ENCODE results near the gene UQCRQ.

Gene UQCRQ

DNA sequence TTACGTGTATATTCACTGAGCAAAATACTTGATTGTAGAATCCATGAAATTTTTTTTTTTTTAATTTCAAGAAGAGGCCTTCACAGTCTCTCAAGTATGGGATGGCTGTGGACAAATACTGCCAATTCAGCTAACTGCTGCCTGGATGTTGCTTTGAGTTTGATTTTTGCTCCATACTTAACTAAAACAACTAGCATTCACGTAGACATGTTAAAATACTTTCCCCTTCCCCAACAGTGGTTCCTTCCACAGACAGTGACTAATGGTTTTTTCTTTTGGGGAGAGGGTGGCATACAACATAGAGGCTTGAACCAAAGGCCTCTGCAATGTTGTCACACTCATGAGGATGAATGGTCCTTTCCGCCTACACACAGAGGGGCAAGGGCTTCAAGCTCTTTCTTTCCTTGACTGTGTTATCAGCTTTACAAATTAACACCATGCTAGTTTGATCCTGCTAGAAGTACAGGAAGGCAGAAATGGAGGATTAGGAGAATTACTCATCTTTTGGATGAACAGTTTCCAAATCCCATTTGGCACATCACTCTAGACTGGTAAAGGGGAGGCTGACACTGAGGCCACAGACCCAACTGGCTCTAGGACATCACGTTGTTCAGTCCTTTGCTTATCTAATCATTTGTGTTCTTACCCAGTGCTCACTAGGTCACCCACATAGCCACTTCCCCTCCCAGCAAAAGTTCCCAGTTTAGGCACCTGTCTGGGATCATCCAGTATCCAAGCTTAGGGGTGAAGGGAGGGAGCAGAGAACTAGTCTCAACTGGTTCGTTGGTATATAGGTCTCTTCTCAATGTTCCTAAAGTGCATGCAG lies 5.2 kb downstream of the UQCRQ start:
- DNase-seq, result no peak

DNA sequence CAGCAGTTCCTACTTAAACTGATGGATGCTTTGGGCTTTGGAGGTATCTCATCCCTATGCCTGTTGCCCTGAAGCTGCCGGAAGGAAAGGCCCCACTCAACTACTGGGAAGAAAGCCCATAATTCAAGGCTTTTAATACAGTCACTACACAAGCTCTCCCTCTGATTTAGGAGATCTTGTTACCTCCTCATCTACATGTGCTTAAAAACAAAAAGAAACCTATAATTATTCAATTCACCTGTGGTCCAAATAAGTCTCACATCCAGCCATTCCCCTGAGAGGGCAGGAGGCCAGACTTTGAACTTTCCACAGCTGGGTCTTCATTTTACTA lies 6.3 kb downstream of the UQCRQ start:
- no peak for DNase-seq

DNA sequence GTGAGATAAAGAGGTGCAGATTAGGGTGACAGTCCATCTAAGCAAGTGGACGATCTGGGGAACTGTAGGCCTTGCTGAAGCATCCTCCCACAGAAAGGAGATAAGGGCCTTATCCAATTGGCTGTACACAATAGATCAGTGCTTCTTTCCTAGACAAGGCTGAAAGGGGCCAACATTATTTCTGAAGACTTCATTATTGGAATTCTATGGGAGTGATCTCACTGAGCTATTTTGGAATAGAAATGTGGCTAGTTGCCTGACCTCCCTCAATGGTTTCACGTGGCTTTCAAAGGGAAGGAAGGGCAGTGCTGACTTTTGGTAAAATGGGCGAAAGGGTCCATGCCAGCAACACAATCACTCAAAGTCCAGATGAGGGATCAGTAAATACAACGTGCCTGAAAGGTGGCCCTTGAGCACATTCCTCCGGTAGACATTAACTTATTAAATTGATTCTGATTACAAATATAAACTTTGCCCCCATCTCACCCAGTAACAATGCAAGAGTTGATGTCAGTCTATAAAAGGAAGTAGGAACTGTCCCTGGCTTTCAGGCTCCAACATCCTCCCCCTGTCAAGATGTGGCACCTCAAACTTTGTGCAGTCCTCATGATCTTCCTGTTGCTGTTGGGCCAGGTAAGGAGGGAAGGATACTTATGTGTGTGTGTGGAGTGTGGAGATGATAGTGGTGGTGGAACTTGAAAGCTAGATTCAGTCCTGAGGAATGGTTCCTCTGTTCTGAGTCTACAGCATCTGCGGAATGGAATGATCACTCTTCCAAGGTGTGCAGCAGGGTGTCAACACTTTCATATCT lies 6.9 kb downstream of the UQCRQ start, which contains the start of gene LEAP2:
LEAP2 (plus strand) TSS at position 550 of the 811 bp plus-strand sequence; CDS start at position 577, 27 bp downstream.
- DNase-seq, result no peak

DNA sequence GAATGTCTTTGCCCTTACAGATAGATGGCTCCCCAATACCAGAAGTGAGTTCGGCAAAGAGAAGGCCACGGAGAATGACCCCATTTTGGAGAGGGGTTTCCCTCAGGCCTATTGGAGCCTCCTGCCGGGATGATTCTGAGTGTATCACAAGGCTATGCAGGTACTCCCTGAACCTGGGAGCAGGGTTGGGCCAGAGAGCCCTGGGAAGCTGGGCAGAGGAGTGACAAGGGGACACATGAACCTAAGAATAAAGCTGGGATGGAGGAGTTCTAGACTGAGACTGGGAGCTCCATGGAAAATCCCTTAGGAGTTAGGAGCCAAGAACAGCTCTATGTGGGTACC lies 7.5 kb downstream of the UQCRQ start:
- DNase-seq, result no peak

DNA sequence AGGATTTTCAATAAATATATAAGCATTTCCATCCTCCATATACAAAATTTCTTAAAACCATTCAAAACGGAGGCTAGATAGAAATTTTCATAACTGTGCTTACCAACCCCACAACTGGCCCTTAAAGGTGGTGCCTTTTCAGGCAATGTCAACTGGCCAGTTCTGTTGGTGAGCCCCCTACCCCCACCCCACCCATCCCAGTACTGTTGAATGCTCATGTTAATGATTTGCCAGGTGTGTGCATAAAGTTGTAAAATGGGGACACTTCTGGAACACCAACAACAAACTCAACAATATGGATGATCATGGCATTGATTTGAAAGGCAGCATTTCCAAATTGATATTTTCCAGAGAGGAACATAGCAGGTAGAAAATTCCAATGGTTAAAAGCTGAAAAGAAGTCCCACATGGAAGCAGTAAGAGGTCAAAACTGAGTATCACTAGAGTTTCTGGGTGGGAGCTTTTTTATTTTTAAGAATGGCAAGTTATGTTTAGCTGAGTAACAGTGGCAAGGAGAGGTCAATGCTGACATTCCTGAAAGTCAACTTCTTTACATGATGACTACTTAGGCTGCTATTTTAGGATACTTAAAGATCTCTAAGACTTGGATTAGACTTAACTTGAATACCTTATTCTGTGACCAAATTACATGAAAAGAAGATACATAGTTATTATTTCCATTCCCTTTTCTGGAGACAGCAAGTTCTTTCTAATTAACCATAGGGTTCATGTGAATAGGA lies 9.7 kb downstream of the UQCRQ start:
- DNase-seq, result no peak

DNA sequence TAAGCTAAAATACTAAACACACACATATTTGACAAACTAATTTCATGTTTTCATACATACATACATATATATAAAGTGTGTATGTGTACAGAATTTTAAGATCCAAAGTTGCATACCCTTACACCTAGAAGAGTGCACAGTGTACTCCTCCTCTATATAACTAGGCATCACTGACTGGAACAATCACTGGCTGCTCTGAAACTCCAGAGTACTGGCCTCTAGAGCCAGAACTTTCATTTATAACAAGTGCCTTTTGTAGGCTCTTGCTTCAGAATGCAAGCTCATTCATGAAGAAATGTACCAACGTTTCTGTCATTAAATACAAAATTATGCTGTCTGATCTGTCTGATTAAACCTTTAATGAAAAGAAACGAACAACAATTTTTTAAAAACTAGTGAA lies 11.0 kb downstream of the UQCRQ start:
- no peak for DNase-seq

DNA sequence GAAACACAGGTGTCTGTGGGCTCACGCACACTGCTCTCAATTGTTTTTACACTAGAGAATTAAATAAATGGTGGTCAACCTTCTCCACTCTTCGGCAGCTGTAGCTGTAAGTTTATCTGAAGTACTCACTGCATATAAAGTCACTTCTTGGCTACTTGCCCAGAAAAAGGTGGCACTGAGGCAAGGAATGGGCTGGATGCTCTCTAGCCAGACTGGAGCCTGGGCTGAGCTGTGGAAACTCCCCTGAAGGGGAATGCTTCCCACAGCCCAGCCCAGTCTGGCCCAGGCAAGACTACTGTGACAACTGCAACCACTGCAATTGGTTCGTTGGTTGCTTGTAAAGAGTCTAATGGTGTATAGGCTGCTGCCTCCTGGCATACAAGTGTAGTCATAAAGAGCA lies 11.5 kb downstream of the UQCRQ start:
- no peak for DNase-seq

DNA sequence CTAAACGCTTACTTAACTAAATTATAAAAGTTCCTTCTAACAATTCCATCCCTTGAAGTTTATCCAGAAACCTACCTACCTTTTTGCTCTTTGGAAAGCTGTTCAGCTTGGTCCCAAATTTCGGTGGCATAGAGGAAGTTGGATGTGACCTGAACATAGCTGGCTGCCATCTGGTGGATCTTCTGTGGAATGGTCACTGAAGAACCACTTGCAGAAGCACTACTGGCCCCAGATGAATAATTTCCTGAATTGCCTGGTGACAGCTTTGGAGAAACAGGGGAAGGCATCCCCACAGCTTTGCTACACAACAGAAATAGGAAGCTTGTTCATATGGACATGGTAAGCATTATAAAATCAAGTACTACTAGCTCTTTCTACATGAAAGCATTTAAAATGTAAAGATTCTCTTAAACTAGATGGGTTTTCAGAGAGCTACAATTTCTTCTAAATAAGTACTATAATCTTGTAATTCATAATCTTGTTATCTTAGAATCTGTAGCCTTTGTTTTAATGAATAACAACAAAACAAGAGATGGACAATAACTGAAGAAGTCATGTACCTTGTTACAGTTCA lies 16.9 kb downstream of the UQCRQ start:
- no peak for DNase-seq

DNA sequence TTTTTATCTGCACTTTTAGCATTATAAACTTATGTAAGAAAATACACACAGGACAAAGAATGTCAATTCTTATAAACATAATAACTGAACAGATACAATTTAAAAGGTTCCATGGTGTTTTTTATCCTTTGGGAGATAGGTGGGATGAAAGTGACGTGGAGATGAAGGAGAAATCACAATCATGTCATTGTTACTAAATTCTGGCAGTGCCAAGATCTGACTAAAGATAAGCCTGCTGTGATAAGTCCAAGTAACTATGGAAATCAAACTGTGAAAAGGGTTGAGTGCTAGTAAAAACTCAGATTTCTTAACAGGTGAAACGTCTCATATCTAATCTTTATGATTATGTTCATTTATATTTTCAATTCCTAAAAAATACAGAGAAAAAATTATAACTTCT lies 18.1 kb downstream of the UQCRQ start:
- DNase-seq, result no peak

DNA sequence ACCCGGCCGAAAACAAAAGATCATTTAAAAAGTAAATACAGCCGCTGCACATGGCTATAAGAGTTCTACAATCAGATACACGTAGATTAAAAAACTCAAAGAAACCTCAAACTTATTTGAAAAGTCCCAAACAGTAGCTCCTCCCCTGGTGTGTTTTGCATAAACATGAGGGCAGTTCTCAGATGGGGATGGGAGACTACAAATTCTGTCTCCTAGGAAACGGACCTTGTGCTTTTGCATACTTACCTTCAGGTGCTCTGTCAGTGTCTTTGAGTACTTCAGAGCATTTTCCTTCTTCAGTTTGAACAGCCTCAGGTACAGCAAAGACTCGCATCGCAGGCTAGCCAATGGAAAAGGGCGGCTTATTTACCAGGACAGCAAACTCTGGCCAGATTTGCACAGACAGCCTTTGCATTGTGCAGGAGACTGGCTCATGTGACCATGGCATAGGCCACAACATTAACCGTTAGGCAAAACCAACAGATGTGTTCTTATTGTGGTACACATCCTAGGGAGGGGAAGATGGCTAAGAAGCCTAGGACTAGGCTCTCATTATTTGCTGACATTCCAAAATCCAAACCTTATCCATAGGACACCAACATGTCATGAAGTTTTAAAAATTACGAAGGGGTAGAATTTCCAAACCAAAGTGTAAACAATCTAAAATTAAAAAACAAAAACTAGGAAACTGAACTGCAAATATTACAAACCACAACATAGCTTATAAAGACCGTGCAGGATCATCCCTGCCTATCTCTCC lies 19.8 kb downstream of the UQCRQ start:
- no peak for DNase-seq

DNA sequence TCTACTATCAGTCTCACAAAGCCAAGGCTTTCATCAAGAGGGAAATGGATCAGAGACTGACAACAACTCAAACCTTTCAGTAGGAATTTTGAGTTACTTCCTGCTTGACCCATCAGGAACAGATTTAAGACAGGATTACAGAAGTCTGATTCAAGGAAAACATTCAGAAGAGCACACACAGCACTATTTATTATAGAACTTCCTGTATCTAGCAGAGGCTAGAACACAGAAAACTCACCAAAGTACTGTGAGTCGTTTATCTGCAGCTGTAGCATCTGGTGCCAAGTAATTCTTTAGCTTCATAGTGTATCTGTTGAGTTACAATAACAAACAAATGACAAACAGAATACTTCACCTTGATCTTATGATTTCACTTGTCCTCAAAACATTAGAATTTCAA lies 20.8 kb downstream of the UQCRQ start:
- DNase-seq, result no peak

DNA sequence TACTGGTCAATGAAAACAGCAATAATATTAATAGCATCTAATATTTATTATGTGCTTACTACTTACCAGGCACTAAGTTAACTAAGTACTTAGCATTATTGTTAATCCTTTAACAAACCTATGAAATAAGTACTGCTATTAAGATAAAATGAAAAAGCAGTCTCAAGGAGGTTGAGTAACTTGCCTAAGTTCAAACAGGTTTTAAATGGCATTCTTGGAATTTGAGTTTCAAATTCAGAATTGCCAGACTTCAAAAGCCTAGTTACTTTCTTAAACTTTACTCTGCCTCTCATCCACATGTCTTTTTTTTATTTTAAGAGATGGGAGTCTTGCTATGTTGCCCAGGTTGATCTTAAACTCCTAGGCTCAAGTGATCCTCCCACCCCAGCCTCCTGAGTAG lies 23.1 kb downstream of the UQCRQ start:
- no peak for DNase-seq

DNA sequence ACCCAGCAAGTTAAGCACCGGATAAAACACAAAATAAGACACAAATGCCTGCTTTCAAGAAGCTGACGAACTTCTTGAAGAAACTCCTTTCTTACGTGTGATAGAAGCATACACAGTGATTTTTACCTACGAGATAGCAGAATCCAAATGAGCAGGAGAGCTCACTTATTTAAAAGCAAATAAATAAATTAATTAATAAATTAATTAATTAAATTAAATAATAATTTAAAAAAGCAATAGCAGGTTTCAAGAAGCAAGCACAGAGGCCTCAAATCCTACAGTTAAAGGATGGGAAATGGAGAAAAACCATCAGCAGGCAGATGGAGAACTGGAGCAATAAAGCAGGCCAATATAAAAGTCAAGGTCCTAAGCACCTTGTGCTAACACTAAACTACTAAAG lies 24.4 kb downstream of the UQCRQ start:
- no peak for DNase-seq

DNA sequence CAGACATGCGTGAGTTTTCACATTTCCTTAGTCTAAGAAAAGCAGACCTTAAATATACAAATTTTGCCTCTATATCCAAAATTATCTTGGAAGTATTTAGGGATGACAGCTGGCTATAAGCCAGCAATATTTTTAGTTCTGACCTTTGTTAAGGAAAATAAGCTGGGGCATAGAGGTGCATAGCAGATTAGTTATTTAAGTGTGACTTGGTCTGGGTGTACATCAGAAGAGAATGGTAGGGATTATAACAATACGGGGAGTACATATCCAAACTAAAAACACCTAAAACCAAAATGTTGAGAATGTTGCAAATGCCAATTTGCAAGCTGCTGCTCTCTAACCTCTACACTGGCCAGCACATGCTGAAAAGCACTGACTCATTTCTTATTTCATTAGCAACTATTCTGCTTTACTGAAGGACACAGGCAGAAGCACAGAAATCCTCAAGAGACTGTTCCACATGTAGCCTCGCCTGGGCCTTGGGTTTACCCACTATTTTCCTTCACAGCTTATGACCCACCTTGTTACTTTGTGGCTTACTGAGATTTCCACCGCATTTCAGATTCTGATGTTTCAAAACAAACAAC lies 29.4 kb downstream of the UQCRQ start:
- DNase-seq, result no peak

DNA sequence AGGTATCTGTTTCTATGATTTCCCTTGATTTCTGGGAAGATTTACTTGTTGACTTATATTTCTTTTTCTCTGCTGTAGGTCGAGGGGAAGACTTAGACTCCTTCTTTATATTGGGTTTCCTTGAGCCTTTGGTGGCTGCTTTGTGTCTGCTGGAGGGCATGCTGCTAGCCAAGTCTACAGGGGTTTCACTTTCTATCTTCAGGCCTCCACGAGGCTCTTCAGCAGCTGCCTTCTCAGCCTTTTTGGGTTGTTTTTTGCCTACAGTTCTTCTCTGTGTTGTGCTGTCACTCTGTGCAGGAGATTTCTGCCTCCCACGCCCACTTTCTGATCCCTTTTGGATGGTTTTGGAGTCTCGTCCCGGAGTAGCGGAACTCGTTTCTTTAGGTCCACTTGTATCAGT lies 30.2 kb downstream of the UQCRQ start:
- DNase-seq, result no peak

DNA sequence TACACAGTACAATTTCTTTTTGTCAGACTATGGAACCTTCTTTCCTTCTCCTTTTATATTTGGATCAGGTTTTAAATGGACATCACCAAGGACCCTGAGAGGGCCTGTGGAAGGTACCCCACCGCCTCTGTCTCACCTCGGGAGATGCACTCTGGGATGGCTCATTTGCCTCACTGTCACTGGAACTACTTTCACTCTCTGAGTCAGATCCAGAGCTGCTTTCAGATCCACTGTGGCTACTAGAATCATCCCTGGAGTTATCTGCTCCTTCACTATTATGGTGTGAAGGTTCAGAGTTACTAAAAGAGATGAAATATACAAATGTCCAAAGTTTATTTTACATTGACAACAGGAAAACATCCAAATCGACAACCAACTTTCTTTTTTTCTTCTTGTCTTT lies 31.7 kb downstream of the UQCRQ start:
- DNase-seq, result no peak

DNA sequence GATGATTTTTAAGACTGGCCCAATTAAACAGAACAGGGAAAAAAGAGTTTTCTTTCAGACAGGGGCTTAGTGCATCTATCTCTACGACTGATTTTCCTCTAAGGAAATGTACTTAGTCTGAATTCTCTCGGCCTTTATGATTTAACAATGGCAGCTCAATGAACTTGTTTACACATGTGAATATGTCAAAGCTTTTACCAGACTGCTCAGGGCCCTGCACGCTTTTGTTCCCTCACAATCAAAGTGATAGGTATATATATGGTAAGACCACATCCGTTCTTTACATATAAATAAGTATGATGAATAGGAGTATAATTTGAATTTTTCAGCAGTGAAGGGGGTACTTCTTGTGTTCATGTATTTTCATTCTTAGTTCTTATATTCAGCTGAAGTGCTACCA lies 34.6 kb downstream of the UQCRQ start:
- DNase-seq, result no peak

DNA sequence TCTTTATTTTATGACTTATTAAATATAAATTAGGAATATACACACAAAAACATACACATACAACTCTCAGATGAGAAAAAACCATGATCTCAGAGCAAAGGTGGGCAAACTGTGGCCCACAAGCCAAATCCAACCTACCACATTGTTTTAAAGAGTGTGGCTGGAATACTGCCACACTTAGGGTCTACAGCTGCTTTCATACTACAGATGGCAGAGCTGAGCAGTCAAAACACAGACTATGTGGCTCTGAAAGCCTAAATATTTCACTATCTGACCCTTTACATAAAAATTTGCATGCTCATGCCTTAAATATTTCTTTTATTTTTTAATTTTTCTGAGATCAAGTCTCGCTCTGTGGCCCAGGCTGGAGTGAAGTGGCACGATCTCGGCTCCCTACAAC lies 35.3 kb downstream of the UQCRQ start:
- no peak for DNase-seq

DNA sequence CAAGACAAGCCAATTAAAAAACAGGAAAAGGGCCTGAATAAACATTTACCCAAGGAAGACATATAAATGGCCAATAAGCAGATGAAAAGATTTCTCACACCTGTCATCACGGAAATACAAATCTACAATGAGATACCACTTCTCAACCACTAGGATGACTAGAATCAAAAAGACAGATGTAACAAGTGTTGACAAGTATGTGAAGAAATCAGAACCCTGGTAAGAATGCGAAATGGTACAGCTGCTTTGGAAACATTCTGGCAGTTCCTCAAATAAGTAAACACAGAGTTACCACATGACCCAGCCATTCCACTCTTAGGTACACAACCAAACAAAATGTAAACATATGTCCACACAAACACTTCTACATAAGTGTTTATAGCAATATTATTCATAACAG lies 39.5 kb downstream of the UQCRQ start:
- no peak for DNase-seq

DNA sequence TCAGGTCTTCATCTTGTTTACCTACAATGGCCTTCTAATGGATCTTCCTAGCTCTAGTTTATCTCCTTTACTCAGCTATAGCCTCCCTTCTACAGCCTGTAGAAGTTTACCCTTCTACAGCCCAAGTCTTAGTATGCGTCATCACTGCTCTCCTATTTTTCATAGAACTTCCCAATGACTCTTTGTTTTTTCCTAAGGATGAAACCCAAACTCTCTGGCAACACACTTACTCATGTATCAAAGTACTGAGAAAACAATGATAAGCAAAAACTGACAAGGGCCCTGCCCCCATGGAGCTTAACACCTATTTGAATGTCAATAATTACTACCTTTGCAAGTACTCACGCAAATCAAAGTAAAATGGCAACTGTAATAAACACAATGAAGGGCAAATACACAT lies 40.7 kb downstream of the UQCRQ start:
- DNase-seq, result no peak

DNA sequence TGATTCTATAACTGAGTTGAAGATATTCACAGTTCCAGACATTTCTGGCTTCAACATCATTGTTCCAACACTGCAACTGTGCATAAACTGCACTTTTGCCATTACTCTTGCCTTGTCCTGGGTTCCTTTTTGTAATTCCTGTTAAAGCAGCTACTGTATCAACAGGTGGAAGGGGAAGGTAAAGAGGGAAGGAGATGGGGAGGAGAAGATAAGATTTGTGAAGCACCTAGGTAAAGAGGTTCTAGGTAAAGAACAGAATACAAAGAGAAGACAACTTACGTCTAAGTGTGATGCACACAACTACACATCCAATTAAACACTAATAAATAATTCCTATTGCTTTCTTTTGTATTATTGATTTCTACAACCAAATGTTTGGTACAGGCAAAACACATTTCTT lies 43.3 kb downstream of the UQCRQ start:
- no peak for DNase-seq

DNA sequence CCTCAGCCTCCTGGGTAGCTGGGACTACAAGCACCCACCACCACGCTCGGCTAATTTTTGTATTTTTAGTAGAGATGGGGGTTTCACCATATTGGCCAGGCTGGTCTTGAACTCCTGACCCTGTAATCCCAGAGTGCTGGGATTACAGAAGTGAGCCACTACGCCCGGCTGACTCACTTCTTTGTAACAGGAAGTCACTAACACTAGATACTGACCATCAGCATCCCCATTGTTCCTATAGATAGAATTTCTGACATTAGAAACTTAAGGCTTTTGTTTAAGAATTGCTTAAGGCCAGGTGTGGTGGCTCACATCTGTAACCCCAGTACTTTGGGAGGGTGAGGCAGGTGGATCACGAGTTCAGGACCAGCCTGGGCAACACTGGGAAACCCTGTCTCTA lies 49.2 kb downstream of the UQCRQ start:
- no peak for DNase-seq
